HepG2 (cell line): ENCODE data around the gene NT5DC1. TPM values are rescaled to one million over a fixed set of nuclear protein-coding genes. Genes with fewer than 3 reads are reported as not detected.

Experiments
- CSRNP2 ChIP-seq: sonication (generic); formaldehyde crosslinking; conservative IDR thresholded peaks from 2 replicates; pipeline ENCODE4 v1.8.0; 2022; ENCODE audit warnings: low read depth, missing genetic modification reagents
- GTF2F1 ChIP-seq: fragments of 150-350 bp; IDR thresholded peaks from 2 replicates; pipeline ENCODE4 v1.6.1; 2014; ENCODE audit warnings: low read length
- KDM1A ChIP-seq: IDR thresholded peaks from 2 replicates; pipeline ENCODE4 v1.6.1; 2016; ENCODE audit warnings: missing compliant biosample characterization
- MTA1 ChIP-seq: sonication (generic); formaldehyde crosslinking; IDR thresholded peaks from 2 replicates; pipeline ENCODE4 v1.4.0; 2020; ENCODE audit warnings: missing genetic modification reagents, mild to moderate bottlenecking, borderline replicate concordance
- NFKBIZ ChIP-seq: IDR thresholded peaks from 2 replicates; pipeline ENCODE4 v1.6.1; 2018; ENCODE audit warnings: missing genetic modification reagents, missing compliant biosample characterization
- POGK ChIP-seq: sonication (generic); formaldehyde crosslinking; conservative IDR thresholded peaks from 2 replicates; pipeline ENCODE4 v1.8.0; 2022; ENCODE audit warnings: mild to moderate bottlenecking, moderate library complexity, missing genetic modification reagents
- SOX5 ChIP-seq: IDR thresholded peaks from 2 replicates; pipeline ENCODE4 v1.6.1; 2016; ENCODE audit warnings: borderline replicate concordance
- ZFAT ChIP-seq: sonication (generic); formaldehyde crosslinking; conservative IDR thresholded peaks from 2 replicates; pipeline ENCODE4 v1.8.1; 2023; ENCODE audit warnings: missing genetic modification reagents, inconsistent platforms
- ZHX2 ChIP-seq, 2 experiments: sonication (generic) in 1 of 2; formaldehyde crosslinking in 1 of 2; IDR thresholded peaks; 2 replicates each; pipeline versions ENCODE4 v1.6.1 to v1.9.0; 2014 to 2022; ENCODE audit warnings: antibody characterized with exemption in 1 of 2, borderline replicate concordance in 1 of 2, inconsistent platforms in 1 of 2, low read depth in 1 of 2, missing genetic modification reagents in 1 of 2
- ZNF18 ChIP-seq: sonication (generic); formaldehyde crosslinking; IDR thresholded peaks from 2 replicates; pipeline ENCODE4 v1.8.0; 2022; ENCODE audit warnings: mild to moderate bottlenecking, missing genetic modification reagents; ENCODE audit not compliant: insufficient replicate concordance
- ZNF251 ChIP-seq: sonication (generic); formaldehyde crosslinking; IDR thresholded peaks from 2 replicates; pipeline ENCODE4 v1.9.0; 2021; ENCODE audit warnings: mild to moderate bottlenecking, missing genetic modification reagents
- ZNF343 ChIP-seq: sonication (generic); formaldehyde crosslinking; IDR thresholded peaks from 2 replicates; pipeline ENCODE4 v1.4.0; 2020; ENCODE audit warnings: mild to moderate bottlenecking, missing genetic modification reagents
- ZNF788 ChIP-seq: sonication (generic); formaldehyde crosslinking; IDR thresholded peaks from 2 replicates; pipeline ENCODE4 v1.5.0; 2020; ENCODE audit warnings: mild to moderate bottlenecking, missing genetic modification reagents, borderline replicate concordance
- ZSCAN5A ChIP-seq: sonication (generic); formaldehyde crosslinking; IDR thresholded peaks from 2 replicates; pipeline ENCODE4 v1.8.0; 2022; ENCODE audit warnings: mild to moderate bottlenecking, missing genetic modification reagents, borderline replicate concordance
- polyA plus RNA-seq, 8 experiments: library from polyadenylated mRNA; depleted of rRNA in 3 of 8; stranded (reverse) in 7 of 8; unstranded in 1 of 8; fragments of >200 nt; fragmentation: Illumina TruSeq in 4 of 8; extraction: Trizol in 4 of 8; gene quantifications; 2 replicates each; pipeline versions ENCODE4 v1.2.1 to v1.2.3, GENCODE V29; 2011 to 2016; ENCODE audit warnings: low read depth in 4 of 8, missing spikeins in 1 of 8, mixed read lengths in 1 of 8; ENCODE audit not compliant: insufficient read depth in 1 of 8
- total RNA-seq, 5 experiments: library from RNA; depleted of rRNA; stranded (reverse); fragments of >200 nt; fragmentation: Illumina TruSeq; extraction: Trizol; gene quantifications; 2 replicates each; pipeline ENCODE4 v1.2.3, GENCODE V29; 2016; ENCODE audit warnings: low read depth in 1 of 5

The NT5DC1 gene
- total and polyA plus RNA-seq, 2 of the 13 experiments (the other 11 are each of a cell fraction or from before 2014, with no cell fraction given): 27.0 to 56.1 TPM

GRCh38 chr6:116100419-116101301, at the start of gene NT5DC1 (continued):
- no peak for TF ChIP-seq ZNF251
- peak; percentile 96 for TF ChIP-seq POGK
- TF ChIP-seq ZNF788 (CRISPR knock-in tag): peak; percentile 85; the same call in 1 of the 2 replicates
- peak; percentile 27; the same call in 1 of the 2 replicates for TF ChIP-seq ZHX2 (IDR thresholded peaks at IDR 0.05; ENCODE audit: low read depth)
- peak; percentile 98 for TF ChIP-seq ZHX2 (CRISPR knock-in tag; IDR thresholded peaks at IDR 0.05; ENCODE audit: borderline replicate concordance)
- TF ChIP-seq ZNF343 (CRISPR knock-in tag): peak; percentile 94; the same call in 1 of the 2 replicates
- TF ChIP-seq ZNF18: no peak
- 0 out of 2 replicates have a peak, but pooled peaks have one; percentile 37 for TF ChIP-seq NFKBIZ (CRISPR knock-in tag)
- peak; percentile 86 for TF ChIP-seq MTA1 (CRISPR knock-in tag)
- TF ChIP-seq GTF2F1: no peak
- TF ChIP-seq ZFAT (CRISPR knock-in tag): peak; percentile 84
- peak; percentile 42; the same call in 1 of the 2 replicates for TF ChIP-seq SOX5 (CRISPR knock-in tag)
- TF ChIP-seq ZSCAN5A (CRISPR knock-in tag): no peak
- TF ChIP-seq KDM1A: no peak
- no peak for TF ChIP-seq CSRNP2
